Activated T-cell treated with anti-CD3 and anti-CD28 coated beads for 48 hours (primary cell): Measurements from ENCODE around the gene E2F4.

ENCODE experiments used
- DNase-seq: peaks from one replicate; pipeline ENCODE4 v3.0.0-alpha.2; 2020; ENCODE audit warnings: low read depth

E2F4 gene, protein sequence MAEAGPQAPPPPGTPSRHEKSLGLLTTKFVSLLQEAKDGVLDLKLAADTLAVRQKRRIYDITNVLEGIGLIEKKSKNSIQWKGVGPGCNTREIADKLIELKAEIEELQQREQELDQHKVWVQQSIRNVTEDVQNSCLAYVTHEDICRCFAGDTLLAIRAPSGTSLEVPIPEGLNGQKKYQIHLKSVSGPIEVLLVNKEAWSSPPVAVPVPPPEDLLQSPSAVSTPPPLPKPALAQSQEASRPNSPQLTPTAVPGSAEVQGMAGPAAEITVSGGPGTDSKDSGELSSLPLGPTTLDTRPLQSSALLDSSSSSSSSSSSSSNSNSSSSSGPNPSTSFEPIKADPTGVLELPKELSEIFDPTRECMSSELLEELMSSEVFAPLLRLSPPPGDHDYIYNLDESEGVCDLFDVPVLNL

DNA sequence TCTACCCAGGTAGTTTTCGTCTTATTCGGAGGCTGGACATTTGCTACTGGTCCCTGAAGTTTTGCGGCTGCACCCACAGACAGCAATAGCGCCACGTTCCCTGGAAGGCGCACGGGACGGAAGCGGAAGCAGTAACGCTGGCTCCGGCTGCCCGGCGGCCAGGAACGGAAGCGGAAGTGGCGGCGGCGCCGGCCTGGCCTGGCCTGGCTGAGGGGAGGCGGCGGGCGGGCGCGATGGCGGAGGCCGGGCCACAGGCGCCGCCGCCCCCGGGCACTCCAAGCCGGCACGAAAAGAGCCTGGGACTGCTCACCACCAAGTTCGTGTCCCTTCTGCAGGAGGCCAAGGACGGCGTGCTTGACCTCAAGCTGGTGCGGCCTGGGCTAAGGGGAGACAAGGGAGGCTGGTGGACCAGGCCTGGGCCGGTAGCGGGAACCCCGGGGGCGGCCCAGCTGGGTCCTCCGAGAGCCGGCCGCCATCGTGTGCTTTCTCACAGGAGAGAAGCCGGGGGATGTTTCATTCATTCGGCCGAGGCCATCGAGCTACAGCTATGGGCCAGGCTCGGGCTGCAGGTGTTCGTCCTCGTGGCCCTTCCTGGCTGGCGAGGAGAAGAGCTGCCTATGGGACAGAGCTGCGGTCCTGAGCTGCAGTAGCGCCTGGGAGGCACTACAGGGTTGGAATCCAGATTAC is at the start of gene E2F4:
E2F4 (plus strand) TSS at position 161 of the 687 bp plus-strand sequence; CDS start at position 234, 73 bp downstream.
- DNase-seq: peak; percentile 90

DNA sequence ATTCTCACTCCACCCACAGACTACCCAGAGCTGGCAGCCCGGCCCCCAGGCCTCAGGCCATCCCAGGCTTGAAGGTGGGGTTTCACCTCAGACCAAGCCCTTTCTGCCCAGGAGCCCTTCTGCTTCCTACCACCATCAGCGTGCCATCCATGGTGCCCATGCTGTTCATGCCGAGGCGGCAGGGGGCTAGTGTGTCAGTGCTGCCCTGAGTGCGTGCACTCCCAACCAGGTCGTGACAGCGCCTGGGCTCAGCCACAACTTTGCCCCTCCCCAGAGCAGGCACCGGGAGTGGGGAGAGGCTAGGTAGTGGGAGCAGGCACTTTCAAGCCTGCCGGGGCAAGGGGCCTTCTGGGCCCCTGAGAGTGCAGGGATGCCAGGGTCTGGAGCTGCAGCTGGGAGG is 49.6 kb upstream of the E2F4 start:
- no peak for DNase-seq

DNA sequence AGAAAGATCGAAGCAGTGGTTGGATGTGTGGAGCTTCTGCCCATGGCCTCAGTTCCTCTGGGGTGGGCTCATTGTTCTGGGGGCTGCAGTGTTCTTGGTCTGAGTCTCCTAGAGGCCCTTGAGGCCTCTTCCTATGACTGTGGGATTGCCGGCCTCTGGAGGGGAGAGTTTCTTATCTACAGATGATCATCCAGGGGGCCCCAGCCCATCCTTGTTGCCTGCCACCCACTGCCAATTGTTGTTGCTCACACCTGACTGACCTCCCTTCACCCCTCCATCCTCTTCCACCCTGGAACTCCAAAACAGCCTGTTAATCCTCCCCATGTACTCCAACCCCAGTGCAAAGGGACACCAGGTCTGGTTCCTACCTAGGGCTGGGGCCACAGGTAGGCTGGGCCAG is 47.0 kb upstream of the E2F4 start:
- DNase-seq: no peak

DNA sequence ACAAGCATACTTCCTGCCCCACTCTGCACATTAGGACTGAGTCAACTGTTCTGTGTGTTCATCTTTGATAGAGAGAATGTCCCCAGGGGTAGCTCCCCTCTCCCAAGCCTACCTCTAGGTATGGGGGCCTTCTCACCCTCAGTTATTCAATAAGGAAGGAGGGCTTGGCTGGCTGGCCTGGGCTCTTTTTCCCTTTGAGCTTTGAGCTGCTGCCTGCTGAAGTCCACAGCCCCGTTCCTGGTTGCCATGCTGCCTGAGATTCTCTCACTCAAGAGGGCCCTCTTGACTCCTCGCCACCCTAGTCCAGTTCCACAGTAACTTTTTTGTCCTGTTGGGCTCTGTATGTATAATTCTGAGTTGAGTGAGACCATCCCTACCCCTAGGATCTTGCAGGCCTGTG is 46.2 kb upstream of the E2F4 start:
- no peak for DNase-seq

GRCh38 chr16:67146523-67147357 is 45.2 kb upstream of the E2F4 start:
- no peak for DNase-seq

GRCh38 chr16:67147437-67148140 is 44.4 kb upstream of the E2F4 start:
- no peak for DNase-seq

DNA sequence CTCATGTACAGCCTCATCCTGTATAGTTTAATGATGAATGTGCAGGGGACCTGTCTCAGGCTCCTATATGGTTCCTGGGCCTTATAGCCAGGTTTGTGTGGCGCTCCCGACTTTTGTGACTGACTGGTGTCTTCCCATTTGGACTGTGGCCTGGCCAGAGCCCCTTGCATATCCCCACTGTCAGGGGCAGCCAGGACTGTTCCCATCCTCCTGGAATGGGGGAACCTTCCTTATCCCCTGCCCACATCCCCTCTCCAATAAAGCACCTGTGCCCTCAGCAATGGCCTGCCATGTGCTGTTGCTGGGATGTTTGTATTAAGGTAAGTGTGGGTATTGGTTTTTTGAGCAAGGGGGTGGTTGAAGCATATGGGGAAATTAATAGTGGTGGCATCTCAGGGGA is 43.7 kb upstream of the E2F4 start:
- no peak for DNase-seq

GRCh38 chr16:67148656-67149275 is 43.2 kb upstream of the E2F4 start:
- no peak for DNase-seq

DNA sequence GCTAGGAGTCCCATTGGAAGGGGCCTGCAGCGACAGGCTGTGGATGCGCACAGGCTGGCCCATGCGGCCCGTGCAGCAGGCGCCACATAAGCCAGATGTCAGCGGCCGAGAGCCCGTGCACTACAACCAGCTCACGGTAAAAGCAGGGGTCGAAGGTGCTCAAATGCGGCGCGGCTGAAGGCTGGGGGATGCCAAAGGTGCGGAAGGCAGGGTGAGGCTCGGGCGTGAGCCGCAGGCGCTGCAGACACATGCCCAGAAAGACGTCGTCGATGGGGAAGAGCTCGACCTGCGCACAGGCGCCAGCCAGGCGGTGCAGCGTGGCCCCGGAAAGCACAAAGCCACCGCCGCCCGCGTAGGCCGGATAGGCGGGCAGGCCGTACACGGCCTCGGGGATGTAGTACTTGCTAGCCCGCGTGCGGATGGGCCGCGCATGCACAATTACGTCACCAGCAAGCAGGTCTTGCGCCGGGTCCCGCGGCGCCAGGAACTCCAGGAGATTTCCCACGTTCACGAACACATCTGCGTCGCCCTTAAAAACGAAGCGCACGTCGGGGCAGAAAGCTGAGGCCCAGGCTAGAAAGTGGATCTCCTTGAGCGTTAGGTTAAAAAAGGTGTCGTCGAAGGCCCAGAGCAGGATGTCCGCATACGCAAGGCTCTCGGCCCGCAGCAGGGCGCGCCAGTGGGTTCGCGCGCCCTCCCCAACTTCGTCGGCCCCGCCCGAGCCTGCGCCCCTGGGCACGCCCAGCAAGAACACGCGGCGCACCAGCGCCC is 42.5 kb upstream of the E2F4 start:
- no peak for DNase-seq

GRCh38 chr16:67150047-67150832 is 41.7 kb upstream of the E2F4 start:
- DNase-seq: no peak

DNA sequence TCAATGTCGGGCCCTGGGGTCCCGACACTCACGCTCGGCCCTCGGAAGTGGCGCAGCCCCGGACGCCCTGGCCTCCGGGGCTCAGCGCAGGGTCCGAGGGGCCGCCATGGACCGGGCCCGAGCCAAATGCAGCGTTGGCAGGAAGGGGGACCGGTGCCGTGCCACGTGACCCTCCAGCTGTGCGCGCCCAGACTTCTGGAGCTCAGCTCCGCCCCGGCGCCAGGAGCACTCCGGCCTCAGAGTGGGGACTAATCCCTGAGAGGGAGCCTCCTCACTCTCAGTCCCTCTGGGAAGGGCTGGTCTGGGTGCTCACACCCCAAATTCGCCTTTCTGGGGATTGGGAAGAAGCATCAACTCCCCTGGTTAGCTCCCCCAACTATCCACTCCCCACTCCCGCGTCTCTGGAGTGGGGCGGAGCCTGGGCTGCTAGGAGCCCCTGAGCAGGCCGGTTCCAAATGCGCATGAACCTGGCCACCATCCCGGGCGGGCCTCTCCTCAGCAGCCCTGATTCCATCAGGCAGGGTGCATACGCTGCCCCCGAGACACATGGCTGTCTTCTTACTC is 41.0 kb upstream of the E2F4 start, which contains the start of gene B3GNT9:
B3GNT9 (minus strand) TSS at position 166 of the 564 bp plus-strand sequence. CDS start 513 bp downstream, outside the sequence.
- DNase-seq: no peak

- DNase-seq: no peak
Observed at GRCh38 chr16:67151431-67152097, 40.4 kb upstream of the E2F4 start.

- DNase-seq: no peak
Observed at GRCh38 chr16:67154578-67155294, 37.2 kb upstream of the E2F4 start.

- peak; percentile 83 for DNase-seq
Observed at GRCh38 chr16:67155295-67156142, 36.4 kb upstream of the E2F4 start.

GRCh38 chr16:67156143-67156844 is 35.7 kb upstream of the E2F4 start:
- DNase-seq: no peak

- DNase-seq: no peak
Observed at GRCh38 chr16:67157106-67157748, 34.7 kb upstream of the E2F4 start.
